HepG2 (cell line): ENCODE data around the gene ABHD6. TPM values are rescaled to one million over a fixed set of nuclear protein-coding genes. Genes with fewer than 3 reads are reported as not detected.
A peak's percentile ranks its signal among the peaks of the same experiment; 100 is the strongest.

ENCODE experiments used
- ARNT ChIP-seq: fragments of 450-650 bp; IDR thresholded peaks from 2 replicates; pipeline ENCODE4 v1.6.1; 2017
- CEBPZ ChIP-seq: IDR thresholded peaks from 2 replicates; pipeline ENCODE4 v1.6.1; 2012; ENCODE audit warnings: low read length, improper control_type of control experiment
- HBP1 ChIP-seq: IDR thresholded peaks from 2 replicates; pipeline ENCODE4 v1.6.1; 2016; ENCODE audit warnings: low read depth, control low read depth
- JARID2 ChIP-seq: sonication (generic); formaldehyde crosslinking; IDR thresholded peaks from 2 replicates; pipeline ENCODE4 v1.8.1; 2023; ENCODE audit warnings: missing genetic modification reagents, inconsistent platforms; ENCODE audit not compliant: insufficient replicate concordance
- JUN ChIP-seq: sonication (generic); formaldehyde crosslinking; IDR thresholded peaks from 2 replicates; pipeline ENCODE4 v1.4.0; 2020; ENCODE audit warnings: mild to moderate bottlenecking, missing genetic modification reagents
- MBD4 ChIP-seq: IDR thresholded peaks from 2 replicates; pipeline ENCODE4 v1.6.1; 2012; ENCODE audit warnings: low read length, inconsistent platforms, borderline replicate concordance
- MIER3 ChIP-seq: IDR thresholded peaks from 2 replicates; pipeline ENCODE4 v1.6.1; 2016; ENCODE audit warnings: missing compliant biosample characterization, borderline replicate concordance
- MTF1 ChIP-seq: sonication (generic); formaldehyde crosslinking; IDR thresholded peaks from 2 replicates; pipeline ENCODE4 v1.5.0; 2020; ENCODE audit warnings: missing genetic modification reagents
- MXD4 ChIP-seq: IDR thresholded peaks from 2 replicates; pipeline ENCODE4 v1.6.1; 2016; ENCODE audit warnings: mild to moderate bottlenecking, missing biosample characterization, missing genetic modification reagents
- NR1H2 ChIP-seq: sonication (generic); formaldehyde crosslinking; IDR thresholded peaks from 2 replicates; pipeline ENCODE4 v1.8.1; 2022; ENCODE audit warnings: low read depth, missing genetic modification reagents, borderline replicate concordance
- PITX1 ChIP-seq: sonication (generic); formaldehyde crosslinking; IDR thresholded peaks from 2 replicates; pipeline ENCODE4 v1.5.1; 2020; ENCODE audit warnings: mild to moderate bottlenecking, missing genetic modification reagents
- YEATS4 ChIP-seq: sonication (generic); formaldehyde crosslinking; IDR thresholded peaks from 2 replicates; pipeline ENCODE4 v1.4.0; 2020; ENCODE audit warnings: missing genetic modification reagents, borderline replicate concordance
- ZBTB43 ChIP-seq: sonication (generic); formaldehyde crosslinking; conservative IDR thresholded peaks from 2 replicates; pipeline ENCODE4 v1.4.0; 2020; ENCODE audit warnings: missing genetic modification reagents
- ZNF207 ChIP-seq: fragments of 450-650 bp; IDR thresholded peaks from 2 replicates; pipeline ENCODE4 v1.6.1; 2016; ENCODE audit warnings: antibody characterized with exemption, borderline replicate concordance
- ZNF281 ChIP-seq: sonication (generic); formaldehyde crosslinking; IDR thresholded peaks from 2 replicates; pipeline ENCODE4 v1.4.0; 2020; ENCODE audit warnings: missing genetic modification reagents, borderline replicate concordance
- ZNF3 ChIP-seq: IDR thresholded peaks from 2 replicates; pipeline ENCODE4 v1.7.0; 2017; ENCODE audit warnings: inconsistent platforms
- ZNF460 ChIP-seq: sonication (generic); formaldehyde crosslinking; IDR thresholded peaks from 2 replicates; pipeline ENCODE4 v1.5.1; 2020; ENCODE audit warnings: missing genetic modification reagents, mild to moderate bottlenecking, borderline replicate concordance
- ZNF512 ChIP-seq: sonication (generic); formaldehyde crosslinking; IDR thresholded peaks from 2 replicates; pipeline ENCODE4 v1.4.0; 2020; ENCODE audit warnings: mild to moderate bottlenecking, missing genetic modification reagents
- ZNF644 ChIP-seq: IDR thresholded peaks from 2 replicates; pipeline ENCODE4 v1.6.1; 2016; ENCODE audit warnings: low read depth
- ZNF788 ChIP-seq: sonication (generic); formaldehyde crosslinking; IDR thresholded peaks from 2 replicates; pipeline ENCODE4 v1.5.0; 2020; ENCODE audit warnings: mild to moderate bottlenecking, missing genetic modification reagents, borderline replicate concordance
- polyA plus RNA-seq, 8 experiments: library from polyadenylated mRNA; depleted of rRNA in 3 of 8; stranded (reverse) in 7 of 8; unstranded in 1 of 8; fragments of >200 nt; fragmentation: Illumina TruSeq in 4 of 8; extraction: Trizol in 4 of 8; gene quantifications; 2 replicates each; pipeline versions ENCODE4 v1.2.1 to v1.2.3, GENCODE V29; 2011 to 2016; ENCODE audit warnings: low read depth in 4 of 8, missing spikeins in 1 of 8, mixed read lengths in 1 of 8; ENCODE audit not compliant: insufficient read depth in 1 of 8
- total RNA-seq, 5 experiments: library from RNA; depleted of rRNA; stranded (reverse); fragments of >200 nt; fragmentation: Illumina TruSeq; extraction: Trizol; gene quantifications; 2 replicates each; pipeline ENCODE4 v1.2.3, GENCODE V29; 2016; ENCODE audit warnings: low read depth in 1 of 5

ABHD6 gene
- total and polyA plus RNA-seq, 2 of the 13 experiments (the other 11 are each of a cell fraction or from before 2014, with no cell fraction given) = 9.0 to 17.2 TPM

- TF ChIP-seq HBP1 (CRISPR knock-in tag) (0 out of 2 replicates have a peak, but pooled peaks have one; percentile 33), ZNF512 (CRISPR knock-in tag) (no peak), MXD4 (CRISPR knock-in tag) (no peak), YEATS4 (CRISPR knock-in tag) (peak; percentile 72), NR1H2 (CRISPR knock-in tag) (no peak), ZBTB43 (0 out of 2 replicates have a peak, but pooled peaks have one; percentile 46), MTF1 (CRISPR knock-in tag) (no peak), MBD4 (no peak), JARID2 (CRISPR knock-in tag) (no peak), ZNF460 (CRISPR knock-in tag) (no peak), JUN (CRISPR knock-in tag) (no peak), PITX1 (CRISPR knock-in tag) (no peak), ZNF281 (CRISPR knock-in tag) (peak; percentile 18; the same call in 1 of the 2 replicates), ARNT (no peak), ZNF788 (CRISPR knock-in tag) (peak; percentile 35; the same call in 1 of the 2 replicates), ZNF207 (no peak), MIER3 (CRISPR knock-in tag) (0 out of 2 replicates have a peak, but pooled peaks have one; percentile 21), ZNF3 (no peak), CEBPZ (no peak), ZNF644 (no peak)
These were observed 95.1 kb downstream of the ABHD6 start, which contains the start of gene PXK (continued) for GRCh38 chr3:58332575-58333188.
